Fibroblast of the aortic adventitia (primary cell): ENCODE results near the gene CD96. TPM values are rescaled to one million over a fixed set of nuclear protein-coding genes. Genes with fewer than 3 reads are reported as not detected.
"Not testable (repeated sequence)": the region's sequence is repeated elsewhere in the genome, so short reads cannot be mapped to it uniquely, and the experiment has no call there.

ENCODE experiments used
- DNase-seq: peaks from one replicate; pipeline ENCODE4 v3.0.0-alpha.2; 2010; ENCODE audit warnings: low read depth
- H3K4me3 ChIP-seq: 2 replicates; pipeline ENCODE4 v1.5.1; 2011; ENCODE audit warnings: low read depth, mild to moderate bottlenecking, control low read depth, low read length, moderate library complexity
- total RNA-seq: library from RNA; depleted of rRNA; stranded (reverse); fragments of >200 nt; gene quantifications from 2 replicates; pipeline ENCODE4 v1.2.3, GENCODE V29; 2012; ENCODE audit warnings: low replicate concordance
- TF ChIP-seq, protein P1 (sequence below): IDR thresholded peaks from 2 replicates; pipeline ENCODE4 v1.5.1; 2011; ENCODE audit warnings: mild to moderate bottlenecking, low read length, control low read depth, inconsistent platforms; ENCODE audit not compliant: insufficient read depth

The CD96 gene
- total RNA-seq, 1 donor, result 0.09 TPM

DNA sequence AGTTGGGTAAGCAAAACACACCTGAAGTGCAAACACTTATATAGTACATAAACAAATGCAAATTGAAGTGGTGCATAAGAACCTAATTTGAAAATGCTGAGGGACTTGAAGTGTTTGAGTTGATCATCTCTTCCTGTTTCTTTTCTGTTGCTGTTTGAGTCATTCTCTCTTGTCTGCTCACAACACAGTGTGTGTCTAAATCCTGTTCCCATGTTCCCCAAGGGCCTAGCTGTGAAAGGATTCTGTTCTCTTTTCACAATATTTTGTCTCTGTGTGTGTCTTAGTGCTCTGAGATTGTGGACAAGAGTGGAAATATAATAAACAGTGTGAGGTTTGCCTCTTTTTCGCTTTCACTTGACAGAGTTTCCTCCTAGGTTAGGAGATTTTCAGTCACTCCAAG is 6.1 kb downstream of the CD96 start:
- TF ChIP-seq, protein P1, sequence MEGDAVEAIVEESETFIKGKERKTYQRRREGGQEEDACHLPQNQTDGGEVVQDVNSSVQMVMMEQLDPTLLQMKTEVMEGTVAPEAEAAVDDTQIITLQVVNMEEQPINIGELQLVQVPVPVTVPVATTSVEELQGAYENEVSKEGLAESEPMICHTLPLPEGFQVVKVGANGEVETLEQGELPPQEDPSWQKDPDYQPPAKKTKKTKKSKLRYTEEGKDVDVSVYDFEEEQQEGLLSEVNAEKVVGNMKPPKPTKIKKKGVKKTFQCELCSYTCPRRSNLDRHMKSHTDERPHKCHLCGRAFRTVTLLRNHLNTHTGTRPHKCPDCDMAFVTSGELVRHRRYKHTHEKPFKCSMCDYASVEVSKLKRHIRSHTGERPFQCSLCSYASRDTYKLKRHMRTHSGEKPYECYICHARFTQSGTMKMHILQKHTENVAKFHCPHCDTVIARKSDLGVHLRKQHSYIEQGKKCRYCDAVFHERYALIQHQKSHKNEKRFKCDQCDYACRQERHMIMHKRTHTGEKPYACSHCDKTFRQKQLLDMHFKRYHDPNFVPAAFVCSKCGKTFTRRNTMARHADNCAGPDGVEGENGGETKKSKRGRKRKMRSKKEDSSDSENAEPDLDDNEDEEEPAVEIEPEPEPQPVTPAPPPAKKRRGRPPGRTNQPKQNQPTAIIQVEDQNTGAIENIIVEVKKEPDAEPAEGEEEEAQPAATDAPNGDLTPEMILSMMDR, result no peak
- no peak overlapping the region for H3K4me3 ChIP-seq
- no peak for DNase-seq

GRCh38 chr3:111548756-111549155 is 6.8 kb downstream of the CD96 start:
- no peak overlapping the region for H3K4me3 ChIP-seq
- DNase-seq, result no peak
- TF ChIP-seq, protein P1, result no peak

DNA sequence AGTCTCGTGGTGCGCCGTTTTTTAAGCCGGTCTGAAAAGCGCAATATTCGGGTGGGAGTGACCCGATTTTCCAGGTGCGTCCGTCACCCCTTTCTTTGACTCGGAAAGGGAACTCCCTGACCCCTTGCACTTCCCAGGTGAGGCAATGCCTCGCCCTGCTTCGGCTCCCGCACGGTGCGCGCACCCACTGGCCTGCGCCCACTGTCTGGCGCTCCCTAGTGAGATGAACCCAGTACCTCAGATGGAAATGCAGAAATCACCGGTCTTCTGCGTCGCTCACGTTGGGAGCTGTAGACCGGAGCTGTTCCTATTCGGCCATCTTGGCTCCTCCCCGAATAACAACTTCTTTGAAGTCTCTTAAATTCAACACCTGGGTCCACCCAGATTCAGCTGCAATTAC is 19.9 kb downstream of the CD96 start:
- not testable (repeated sequence) for DNase-seq, H3K4me3 ChIP-seq

DNA sequence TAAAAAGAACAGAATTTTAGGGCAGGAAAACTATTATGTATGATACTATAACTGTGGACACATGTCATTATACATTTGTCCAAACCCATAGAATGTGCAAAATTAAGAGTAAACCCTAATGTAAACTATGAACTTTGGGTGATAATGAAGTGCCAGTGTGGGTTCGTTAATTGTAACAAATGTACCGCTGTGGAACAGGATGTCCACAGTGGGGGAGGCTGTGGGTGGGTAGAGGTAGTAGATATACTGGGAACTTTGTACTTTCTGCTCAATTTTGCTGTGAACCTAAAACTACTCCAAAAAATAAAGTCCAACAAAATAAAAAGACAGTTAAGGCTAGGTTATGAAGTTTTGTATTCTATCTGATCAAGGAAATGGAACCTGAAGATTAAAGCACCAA is 24.8 kb downstream of the CD96 start:
- no peak overlapping the region for H3K4me3 ChIP-seq
- TF ChIP-seq, protein P1, result no peak
- no peak for DNase-seq

GRCh38 chr3:111568355-111568754 is 26.4 kb downstream of the CD96 start:
- DNase-seq, result no peak
- TF ChIP-seq, protein P1, result no peak
- no peak overlapping the region for H3K4me3 ChIP-seq

GRCh38 chr3:111568911-111569310 is 26.9 kb downstream of the CD96 start:
- peak; percentile 28 for DNase-seq
- no peak overlapping the region for H3K4me3 ChIP-seq
- TF ChIP-seq, protein P1, result no peak

DNA sequence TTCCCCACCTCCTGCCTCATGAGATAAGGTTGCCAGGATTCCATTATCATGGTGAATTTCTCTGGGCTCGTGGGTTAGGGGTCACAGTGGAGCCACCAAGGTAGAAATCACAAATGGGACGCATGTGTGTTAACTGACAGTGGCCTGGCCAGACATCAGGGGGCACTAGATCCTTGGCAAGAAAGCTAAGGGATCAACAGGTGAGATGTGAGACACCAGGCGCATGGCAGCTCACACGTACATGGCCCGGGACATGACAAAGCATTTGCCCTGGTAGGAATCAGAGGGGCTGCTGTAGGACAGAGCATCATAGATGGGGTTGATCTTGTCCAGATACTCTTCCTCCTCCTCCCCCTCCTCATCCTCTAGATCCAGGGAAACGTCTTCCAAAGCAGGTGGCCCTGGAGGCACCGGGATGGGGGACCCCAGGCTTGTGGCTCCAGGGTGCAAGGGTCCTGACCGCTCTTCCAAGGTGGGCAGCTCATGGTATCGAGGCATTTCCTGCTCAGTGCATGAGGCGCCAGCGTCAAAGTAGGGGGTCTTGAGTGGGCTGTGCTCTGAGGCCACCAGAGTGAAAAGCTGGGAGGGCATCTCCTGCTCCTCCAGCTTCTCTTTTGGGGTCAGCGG is 28.5 kb downstream of the CD96 start:
- TF ChIP-seq, protein P1, result no peak
- no peak for DNase-seq
- H3K4me3 ChIP-seq, result no peak overlapping the region
